DND-41 (cell line): ENCODE measurements around the gene ATR.
"Not testable (repeated sequence)": the region's sequence is repeated elsewhere in the genome, so short reads cannot be mapped to it uniquely, and the experiment has no call there.

ENCODE experiments used
- ATAC-seq: fragments of 200-7000 bp; cut with Tn5 transposase; 3 replicates; pipeline ENCODE4 v1.9.1; 2021; ENCODE audit warnings: low read depth; ENCODE audit not compliant: insufficient read depth
- DNase-seq: peaks from one replicate; pipeline ENCODE4 v3.0.0-alpha.2; 2020
- H2AFZ ChIP-seq: 2 replicates; pipeline ENCODE4 v1.6.0; 2012; ENCODE audit warnings: low read depth, low read length
- H3K27ac ChIP-seq: 2 replicates; pipeline ENCODE4 v1.5.1; 2012; ENCODE audit warnings: low read length, inconsistent platforms
- H3K27me3 ChIP-seq: fragments of 200-600 bp; sonication (generic); 2 replicates; pipeline ENCODE4 v1.6.0; 2012; ENCODE audit warnings: low read length, mild to moderate bottlenecking, inconsistent platforms; ENCODE audit not compliant: insufficient read depth, poor library complexity
- H3K36me3 ChIP-seq: 2 replicates; pipeline ENCODE4 v1.5.1; 2012; ENCODE audit warnings: low read length, inconsistent platforms; ENCODE audit not compliant: insufficient read depth
- H3K4me1 ChIP-seq: 2 replicates; pipeline ENCODE4 v1.5.1; 2012; ENCODE audit warnings: mild to moderate bottlenecking, low read length; ENCODE audit not compliant: insufficient read depth
- H3K4me2 ChIP-seq: 2 replicates; pipeline ENCODE4 v1.6.0; 2012; ENCODE audit warnings: mild to moderate bottlenecking, moderate library complexity, low read length, inconsistent platforms; ENCODE audit not compliant: insufficient read depth
- H3K4me3 ChIP-seq, 2 experiments: fragments of 200-600 bp in 1 of 2; shearing (Covaris generic) in 1 of 2; 2 replicates each; pipeline ENCODE4 v1.5.1; 2012 to 2016; ENCODE audit warnings: inconsistent platforms in 2 of 2, low read length in 2 of 2, mild to moderate bottlenecking in 2 of 2, low read depth in 1 of 2, moderate library complexity in 1 of 2
- H3K79me2 ChIP-seq: 2 replicates; pipeline ENCODE4 v1.6.0; 2012; ENCODE audit warnings: low read length, inconsistent platforms; ENCODE audit not compliant: insufficient read depth
- H3K9ac ChIP-seq: 2 replicates; pipeline ENCODE4 v1.6.0; 2012; ENCODE audit warnings: low read depth, mild to moderate bottlenecking, inconsistent platforms, low read length, moderate library complexity
- H3K9me3 ChIP-seq: 2 replicates; pipeline ENCODE4 v1.5.1; 2012; ENCODE audit warnings: low read length, moderate library complexity, mild to moderate bottlenecking, inconsistent platforms; ENCODE audit not compliant: insufficient read depth, severe bottlenecking
- H4K20me1 ChIP-seq: 2 replicates; pipeline ENCODE4 v1.6.0; 2012; ENCODE audit warnings: low read length; ENCODE audit not compliant: insufficient read depth
- CTCF ChIP-seq: IDR thresholded peaks from 2 replicates; pipeline ENCODE4 v1.5.1; 2012; ENCODE audit warnings: borderline replicate concordance, low read length, moderate library complexity, mild to moderate bottlenecking; ENCODE audit not compliant: poor library complexity, severe bottlenecking; ENCODE audit errors: extremely low read depth
- EZH2 ChIP-seq: IDR thresholded peaks from 3 replicates; pipeline ENCODE4 v1.6.1; 2012; ENCODE audit warnings: borderline replicate concordance, low read depth, mild to moderate bottlenecking, moderate library complexity, low read length, inconsistent platforms; ENCODE audit not compliant: severe bottlenecking

The ATR gene

DNA sequence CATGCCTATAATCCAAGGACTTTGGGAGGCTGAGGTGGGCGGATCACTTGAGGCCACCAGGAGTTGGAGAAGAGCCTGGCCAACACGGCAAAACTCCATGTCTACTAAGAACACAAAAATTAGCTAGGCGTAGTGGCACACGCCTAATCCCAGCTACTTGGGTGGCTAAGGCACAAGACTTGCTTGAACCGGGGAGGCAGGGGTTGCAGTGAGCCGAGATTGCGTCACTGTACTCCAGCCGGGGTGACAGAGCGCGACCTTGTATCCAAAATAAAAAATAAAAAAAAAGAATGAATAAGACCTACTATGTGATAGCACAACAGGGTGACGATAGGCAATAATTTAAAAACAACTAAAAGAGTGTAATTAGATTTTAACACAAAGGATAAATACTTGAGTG lies 134.2 kb downstream of the ATR start:
- Histone ChIP-seq H3K9me3 (no peaks in the 10 kb centered on the region), H3K4me2 (peak overlapping the region; percentile 80; the same call in 1 of the 2 replicates), H4K20me1 (peaks cover 38% of the 10 kb centered on the region), H3K36me3 (peaks cover 8% of the 10 kb centered on the region), H3K4me1 (peaks cover 39% of the 10 kb centered on the region), H3K27ac (no peak overlapping the region), H3K4me3 (no peak overlapping the region), H3K79me2 (peaks cover 94% of the 10 kb centered on the region), H3K9ac (0 out of 2 replicates have a peak overlapping the region, but pooled peaks have one; percentile 17), H3K27me3 (no peaks in the 10 kb centered on the region), H2AFZ (no peak overlapping the region)
- no peak for ATAC-seq
- TF ChIP-seq EZH2, result no peak
- TF ChIP-seq CTCF, result no peak
- no peak for DNase-seq

DNA sequence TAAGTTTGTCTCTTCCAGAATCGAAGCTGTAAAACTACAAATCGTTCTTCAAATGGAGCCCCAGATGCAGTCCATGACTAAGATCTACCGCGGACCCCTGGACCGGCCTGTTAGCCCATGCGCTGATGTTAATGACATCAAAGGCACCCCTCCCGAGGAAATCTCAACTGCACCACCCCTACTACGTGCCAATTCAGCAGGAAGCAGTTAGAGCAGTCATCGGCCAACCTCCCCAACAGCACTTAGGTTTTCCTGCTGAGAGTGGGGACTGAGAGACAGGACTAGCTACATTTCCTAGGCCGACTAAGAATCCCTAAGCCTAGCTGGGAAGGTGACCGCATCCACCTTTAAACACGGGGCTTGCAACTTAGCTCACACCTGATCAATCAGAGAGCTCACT lies 135.5 kb downstream of the ATR start:
- H3K27ac ChIP-seq, H3K27me3 ChIP-seq, H3K36me3 ChIP-seq, DNase-seq, H3K9ac ChIP-seq, H3K9me3 ChIP-seq, ATAC-seq, H3K4me3 ChIP-seq, H3K4me2 ChIP-seq, H2AFZ ChIP-seq: not testable (repeated sequence)
- Histone ChIP-seq H3K79me2 (peaks cover 98% of the 10 kb centered on the region), H3K4me1 (peaks cover 29% of the 10 kb centered on the region), H4K20me1 (peaks cover 40% of the 10 kb centered on the region)

- H4K20me1 ChIP-seq, result peaks cover 36% of the 10 kb centered on the region
- not testable (repeated sequence) for H3K4me3 ChIP-seq, H3K4me1 ChIP-seq, ATAC-seq, H3K27me3 ChIP-seq, H3K4me2 ChIP-seq, H3K36me3 ChIP-seq, DNase-seq, H2AFZ ChIP-seq, H3K27ac ChIP-seq, H3K9me3 ChIP-seq, H3K9ac ChIP-seq
- peaks cover 97% of the 10 kb centered on the region for H3K79me2 ChIP-seq
Observed at GRCh38 chr3:142439499-142440220, 138.9 kb downstream of the ATR start.

GRCh38 chr3:142438096-142438495 lies 140.4 kb downstream of the ATR start:
- Histone ChIP-seq H3K79me2 (peaks cover 96% of the 10 kb centered on the region), H4K20me1 (peaks cover 31% of the 10 kb centered on the region)
- H3K4me1 ChIP-seq, H3K27ac ChIP-seq, H3K9me3 ChIP-seq, DNase-seq, H3K4me2 ChIP-seq, H2AFZ ChIP-seq, H3K9ac ChIP-seq, H3K27me3 ChIP-seq, ATAC-seq, H3K4me3 ChIP-seq, H3K36me3 ChIP-seq: not testable (repeated sequence)

- no peak overlapping the region for H3K4me2 ChIP-seq
- peaks cover 9% of the 10 kb centered on the region for H3K36me3 ChIP-seq
- H3K4me1 ChIP-seq, result no peaks in the 10 kb centered on the region
- H4K20me1 ChIP-seq, result peaks cover 29% of the 10 kb centered on the region
- H2AFZ ChIP-seq, result no peak overlapping the region
- H3K9ac ChIP-seq, result no peak overlapping the region
- no peak overlapping the region for H3K4me3 ChIP-seq
- ATAC-seq (no peak), DNase-seq (no peak)
- no peaks in the 10 kb centered on the region for H3K27me3 ChIP-seq
- H3K9me3 ChIP-seq, result no peaks in the 10 kb centered on the region
- no peak overlapping the region for H3K27ac ChIP-seq
- no peak for TF ChIP-seq EZH2
- TF ChIP-seq CTCF, result no peak
- peaks cover 96% of the 10 kb centered on the region for H3K79me2 ChIP-seq
Observed at GRCh38 chr3:142436951-142437585, 141.5 kb downstream of the ATR start.
